ENCODE data around the gene ADARB1.

GRCh38 chr21:45078877-45079281 is 4.5 kb downstream of the ADARB1 start:
- TF ChIP-seq CTCF (IDR thresholded peaks at IDR 0.05; ENCODE audit: poor library complexity) (no peak), EZH2 (IDR thresholded peaks at IDR 0.05; ENCODE audit: borderline replicate concordance) (no peak), EZH2phosphoT487 (IDR thresholded peaks at IDR 0.05; ENCODE audit: low read depth, severe bottlenecking, unreplicated experiment) (no peak)
